H9 (cell line): ENCODE results near the gene P2RY8. TPM values are rescaled to one million over a fixed set of nuclear protein-coding genes. Genes with fewer than 3 reads are reported as not detected.

ENCODE experiments used
- DNase-seq: peaks from one replicate; pipeline ENCODE4 v3.0.0-alpha.2; 2017
- H2AFZ ChIP-seq: one replicate; pipeline ENCODE4 v1.6.1; 2013; ENCODE audit warnings: mild to moderate bottlenecking, low read length, control low read depth, moderate library complexity
- H2AK5ac ChIP-seq: 2 replicates; pipeline ENCODE4 v1.6.1; 2013; ENCODE audit warnings: low read length, control low read depth, mixed read lengths; ENCODE audit not compliant: insufficient read length
- H2BK120ac ChIP-seq: one replicate; pipeline ENCODE4 v1.6.1; 2013; ENCODE audit warnings: low read depth, mild to moderate bottlenecking, low read length, control low read depth, inconsistent platforms; ENCODE audit not compliant: poor library complexity, severe bottlenecking
- H2BK12ac ChIP-seq: 2 replicates; pipeline ENCODE4 v1.6.1; 2013; ENCODE audit warnings: low read length, control low read depth, mixed read lengths, low read depth; ENCODE audit not compliant: insufficient read length
- H2BK15ac ChIP-seq: 2 replicates; pipeline ENCODE4 v1.6.1; 2013; ENCODE audit warnings: low read depth, low read length, control low read depth
- H2BK20ac ChIP-seq: one replicate; pipeline ENCODE4 v1.6.1; 2013; ENCODE audit warnings: low read depth, mild to moderate bottlenecking, low read length, control low read depth, inconsistent platforms; ENCODE audit not compliant: poor library complexity, severe bottlenecking
- H2BK5ac ChIP-seq: 2 replicates; pipeline ENCODE4 v1.6.1; 2013; ENCODE audit warnings: low read length, control low read depth, mixed read lengths; ENCODE audit not compliant: insufficient read length
- H3K14ac ChIP-seq: 2 replicates; pipeline ENCODE4 v1.6.1; 2013; ENCODE audit warnings: low read length, control low read depth; ENCODE audit not compliant: insufficient read depth
- H3K18ac ChIP-seq: 2 replicates; pipeline ENCODE4 v1.6.1; 2013; ENCODE audit warnings: low read depth, mild to moderate bottlenecking, mixed read lengths, low read length, control low read depth; ENCODE audit not compliant: insufficient read length
- H3K23ac ChIP-seq: 2 replicates; pipeline ENCODE4 v1.6.1; 2013; ENCODE audit warnings: low read length, control low read depth, mixed read lengths, low read depth; ENCODE audit not compliant: insufficient read length
- H3K23me2 ChIP-seq: 2 replicates; pipeline ENCODE4 v1.6.1; 2013; ENCODE audit warnings: low read depth, mild to moderate bottlenecking, mixed read lengths, low read length, control low read depth; ENCODE audit not compliant: insufficient read length, poor library complexity, severe bottlenecking
- H3K27ac ChIP-seq: 2 replicates; pipeline ENCODE4 v1.5.1; 2013; ENCODE audit warnings: low read length, control low read depth, mixed read lengths, low read depth; ENCODE audit not compliant: insufficient read length
- H3K27me3 ChIP-seq: 2 replicates; pipeline ENCODE4 v1.6.1; 2013; ENCODE audit warnings: low read length, control low read depth, inconsistent platforms; ENCODE audit not compliant: insufficient read depth
- H3K4ac ChIP-seq: 2 replicates; pipeline ENCODE4 v1.6.1; 2013; ENCODE audit warnings: low read depth, mild to moderate bottlenecking, control low read depth, inconsistent platforms, low read length, moderate library complexity
- H3K4me1 ChIP-seq: 2 replicates; pipeline ENCODE4 v1.6.1; 2013; ENCODE audit warnings: low read length, control low read depth, inconsistent platforms; ENCODE audit not compliant: insufficient read depth
- H3K4me2 ChIP-seq: 2 replicates; pipeline ENCODE4 v1.6.1; 2013; ENCODE audit warnings: low read length, control low read depth, mixed read lengths; ENCODE audit not compliant: insufficient read length, insufficient read depth
- H3K56ac ChIP-seq: 2 replicates; pipeline ENCODE4 v1.6.1; 2013; ENCODE audit warnings: low read depth, mild to moderate bottlenecking, mixed read lengths, low read length, control low read depth; ENCODE audit not compliant: insufficient read length
- H3K79me1 ChIP-seq: 2 replicates; pipeline ENCODE4 v1.6.1; 2013; ENCODE audit warnings: low read depth, mild to moderate bottlenecking, moderate library complexity, low read length, control low read depth, inconsistent platforms; ENCODE audit not compliant: insufficient read depth, poor library complexity, severe bottlenecking
- H3K79me2 ChIP-seq: 2 replicates; pipeline ENCODE4 v1.6.1; 2013; ENCODE audit warnings: low read length, control low read depth, inconsistent platforms; ENCODE audit not compliant: insufficient read depth
- H3K9ac ChIP-seq: 2 replicates; pipeline ENCODE4 v1.6.1; 2013; ENCODE audit warnings: low read length, control low read depth, mixed read lengths; ENCODE audit not compliant: insufficient read length; ENCODE audit errors: extremely low read depth
- H3K9me3 ChIP-seq: one replicate; pipeline ENCODE4 v1.6.1; 2013; ENCODE audit warnings: low read depth, low read length, inconsistent platforms; ENCODE audit not compliant: control insufficient read depth
- H3T11ph ChIP-seq: one replicate; pipeline ENCODE4 v1.6.1; 2013; ENCODE audit warnings: mild to moderate bottlenecking, low read length, control low read depth, inconsistent platforms
- H4K20me1 ChIP-seq: one replicate; pipeline ENCODE4 v1.6.1; 2013; ENCODE audit not compliant: control insufficient read depth, insufficient read length, insufficient read depth
- H4K5ac ChIP-seq: 2 replicates; pipeline ENCODE4 v1.6.1; 2013; ENCODE audit warnings: low read depth, mild to moderate bottlenecking, mixed read lengths, low read length, control low read depth; ENCODE audit not compliant: insufficient read length
- H4K8ac ChIP-seq: replicated peaks from 2 replicates; pipeline ENCODE4 v1.6.1; 2013; ENCODE audit warnings: low read length, control low read depth, mixed read lengths, low read depth; ENCODE audit not compliant: insufficient read length
- H4K91ac ChIP-seq: 2 replicates; pipeline ENCODE4 v1.6.1; 2013; ENCODE audit warnings: low read depth, mild to moderate bottlenecking, moderate library complexity, mixed read lengths, low read length, control low read depth; ENCODE audit not compliant: insufficient read length
- H3K27ac Mint-ChIP-seq, 3 experiments: 2 replicates in 2 of 3; 3 replicates in 1 of 3; pipeline ENCODE4 v1.8.0; 2020 to 2021; ENCODE audit warnings: mixed read lengths in 3 of 3, mild to moderate bottlenecking in 1 of 3, moderate library complexity in 1 of 3
- H3K27me3 Mint-ChIP-seq: 2 replicates; pipeline ENCODE4 v1.8.0; 2021; ENCODE audit warnings: low read depth, mild to moderate bottlenecking, moderate library complexity, mixed read lengths
- H3K36me3 Mint-ChIP-seq, 3 experiments: 2 replicates in 2 of 3; 3 replicates in 1 of 3; pipeline ENCODE4 v1.8.0; 2020 to 2021; ENCODE audit warnings: low read depth in 3 of 3, mixed read lengths in 3 of 3; ENCODE audit not compliant: insufficient read depth in 1 of 3
- H3K4me1 Mint-ChIP-seq, 2 experiments: 2 replicates each; pipeline ENCODE4 v1.8.0; 2020; ENCODE audit warnings: mixed read lengths in 2 of 2
- H3K4me3 Mint-ChIP-seq, 2 experiments: 2 replicates in 1 of 2; 3 replicates in 1 of 2; pipeline ENCODE4 v1.8.0; 2020 to 2021; ENCODE audit warnings: mild to moderate bottlenecking in 2 of 2, mixed read lengths in 2 of 2, moderate library complexity in 1 of 2
- H3K9me3 Mint-ChIP-seq, 2 experiments: 2 replicates in 1 of 2; 3 replicates in 1 of 2; pipeline ENCODE4 v1.8.0; 2020; ENCODE audit warnings: mild to moderate bottlenecking in 2 of 2, mixed read lengths in 2 of 2, moderate library complexity in 1 of 2
- WGBS: extraction: QIAGEN DNeasy Blood & Tissue Kit; methylation state at CpG from one replicate; pipeline ENCODE4 v1.1.7; 2013; ENCODE audit warnings: missing lambda C conversion rate, low lambda C conversion rate, mixed read lengths; ENCODE audit not compliant: insufficient read length; ENCODE audit errors: extremely low coverage; 5-methylcytosine and 5-hydroxymethylcytosine counted together
- total RNA-seq: library from RNA; stranded (reverse); gene quantifications from 2 replicates; pipeline ENCODE4 v1.2.1, GENCODE V29; 2021
- TF ChIP-seq, protein P1 (sequence below): fragments of 200-600 bp; sonication (generic); conservative IDR thresholded peaks from 3 replicates; pipeline ENCODE4 v1.8.0; 2021; ENCODE audit warnings: antibody characterized with exemption, mild to moderate bottlenecking

The P2RY8 gene
- total RNA-seq, 1 experiment from 2014 or later = not detected

DNA sequence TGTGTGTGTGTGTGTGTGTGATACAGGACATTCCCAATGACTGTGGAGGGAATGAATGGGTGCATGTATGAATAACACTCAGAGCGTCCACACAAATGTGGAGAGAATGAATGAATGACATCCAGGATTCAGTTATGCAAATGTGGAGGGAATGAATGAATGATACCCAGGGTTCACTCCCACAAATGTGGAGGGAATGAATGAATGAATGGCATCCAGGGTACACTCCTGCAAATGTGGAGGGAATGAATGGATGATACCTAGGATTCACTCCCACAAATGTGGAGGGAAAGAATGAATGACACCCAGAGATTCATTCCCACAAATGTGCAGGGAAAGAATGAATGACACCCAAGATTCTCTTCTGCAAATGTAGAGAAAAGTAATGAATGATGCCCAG is 48.2 kb downstream of the P2RY8 start:
- Histone ChIP-seq H2BK12ac (no peak overlapping the region), H3K9me3 (no peaks in the 10 kb centered on the region), H3K56ac (no peak overlapping the region), H3K14ac (no peak overlapping the region), H2BK15ac (no peak overlapping the region), H2BK120ac (no peak overlapping the region), H3K23me2 (no peaks in the 10 kb centered on the region), H4K8ac (no peak overlapping the region), H4K91ac (no peak overlapping the region), H3K4me1 (no peaks in the 10 kb centered on the region; the same call in 1 of the 2 replicates), H3K79me1 (no peaks in the 10 kb centered on the region), H2AFZ (no peak overlapping the region), H3K4ac (no peak overlapping the region), H4K20me1 (no peaks in the 10 kb centered on the region), H3K27ac (no peak overlapping the region), H2BK20ac (no peak overlapping the region), H4K5ac (no peak overlapping the region), H3K23ac (no peak overlapping the region), H3K79me2 (no peaks in the 10 kb centered on the region), H3K18ac (no peak overlapping the region), H3T11ph (no peak overlapping the region), H2BK5ac (no peak overlapping the region), H3K9ac (no peak overlapping the region), H3K4me2 (no peak overlapping the region), H3K27me3 (no peaks in the 10 kb centered on the region), H2AK5ac (no peak overlapping the region)
- Mint-ChIP-seq H3K27me3 (peaks cover 11% of the 10 kb centered on the region), H3K36me3 (peaks cover 0 to 7% (median 0%) of the 10 kb centered on the region in 3 experiments; a peak in 3 of 7 replicates), H3K4me1 (peaks cover 3 to 5% of the 10 kb centered on the region in 2 experiments; a peak in 3 of 4 replicates), H3K4me3 (no peak overlapping the region), H3K27ac (no peak overlapping the region), H3K9me3 (peaks cover 25 to 26% of the 10 kb centered on the region in 2 experiments)
- TF ChIP-seq, protein P1, sequence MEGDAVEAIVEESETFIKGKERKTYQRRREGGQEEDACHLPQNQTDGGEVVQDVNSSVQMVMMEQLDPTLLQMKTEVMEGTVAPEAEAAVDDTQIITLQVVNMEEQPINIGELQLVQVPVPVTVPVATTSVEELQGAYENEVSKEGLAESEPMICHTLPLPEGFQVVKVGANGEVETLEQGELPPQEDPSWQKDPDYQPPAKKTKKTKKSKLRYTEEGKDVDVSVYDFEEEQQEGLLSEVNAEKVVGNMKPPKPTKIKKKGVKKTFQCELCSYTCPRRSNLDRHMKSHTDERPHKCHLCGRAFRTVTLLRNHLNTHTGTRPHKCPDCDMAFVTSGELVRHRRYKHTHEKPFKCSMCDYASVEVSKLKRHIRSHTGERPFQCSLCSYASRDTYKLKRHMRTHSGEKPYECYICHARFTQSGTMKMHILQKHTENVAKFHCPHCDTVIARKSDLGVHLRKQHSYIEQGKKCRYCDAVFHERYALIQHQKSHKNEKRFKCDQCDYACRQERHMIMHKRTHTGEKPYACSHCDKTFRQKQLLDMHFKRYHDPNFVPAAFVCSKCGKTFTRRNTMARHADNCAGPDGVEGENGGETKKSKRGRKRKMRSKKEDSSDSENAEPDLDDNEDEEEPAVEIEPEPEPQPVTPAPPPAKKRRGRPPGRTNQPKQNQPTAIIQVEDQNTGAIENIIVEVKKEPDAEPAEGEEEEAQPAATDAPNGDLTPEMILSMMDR = no peak
- no peak for DNase-seq
- no CpG with 5 or more reads among the region's 1 CpG for WGBS
